HepG2 (cell line): Measurements from ENCODE around the gene PCGF2. TPM values are rescaled to one million over a fixed set of nuclear protein-coding genes. Genes with fewer than 3 reads are reported as not detected.
A peak's percentile ranks its signal among the peaks of the same experiment; 100 is the strongest.

Source experiments
- BORCS8-MEF2B ChIP-seq: sonication (generic); formaldehyde crosslinking; IDR thresholded peaks from 2 replicates; pipeline ENCODE4 v1.8.0; 2022; ENCODE audit warnings: mild to moderate bottlenecking, missing genetic modification reagents
- GATAD1 ChIP-seq: IDR thresholded peaks from 2 replicates; pipeline ENCODE4 v1.6.1; 2016; ENCODE audit warnings: missing genetic modification reagents, missing compliant biosample characterization
- JUNB ChIP-seq: sonication (generic); formaldehyde crosslinking; IDR thresholded peaks from 2 replicates; pipeline ENCODE4 v1.8.0; 2022; ENCODE audit warnings: missing genetic modification reagents, mild to moderate bottlenecking, borderline replicate concordance
- KLF9 ChIP-seq: IDR thresholded peaks from 2 replicates; pipeline ENCODE4 v1.6.1; 2016; ENCODE audit warnings: low read depth
- PPARG ChIP-seq: conservative IDR thresholded peaks from 2 replicates; pipeline ENCODE4 v1.6.1; 2016; ENCODE audit warnings: missing biosample characterization, missing genetic modification reagents
- RBAK ChIP-seq: sonication (generic); formaldehyde crosslinking; IDR thresholded peaks from 2 replicates; pipeline ENCODE4 v1.5.1; 2020; ENCODE audit warnings: mild to moderate bottlenecking, missing genetic modification reagents
- RBFOX2 ChIP-seq: fragments of 200-400 bp; formaldehyde crosslinking; IDR thresholded peaks from 2 replicates; pipeline ENCODE4 v1.6.1; 2017; ENCODE audit warnings: low read depth, mild to moderate bottlenecking, low read length
- RXRB ChIP-seq: IDR thresholded peaks from 2 replicates; pipeline ENCODE4 v1.6.1; 2016; ENCODE audit warnings: borderline replicate concordance, missing genetic modification reagents, missing compliant biosample characterization
- SAFB2 ChIP-seq: sonication (generic); formaldehyde crosslinking; IDR thresholded peaks from 2 replicates; pipeline ENCODE4 v1.5.1; 2020; ENCODE audit warnings: missing genetic modification reagents, low read depth, mild to moderate bottlenecking, borderline replicate concordance
- TRIM22 ChIP-seq: fragments of 450-650 bp; IDR thresholded peaks from 2 replicates; pipeline ENCODE4 v1.6.1; 2017
- ZKSCAN8 ChIP-seq: IDR thresholded peaks from 2 replicates; pipeline ENCODE4 v1.6.1; 2016; ENCODE audit warnings: borderline replicate concordance, missing genetic modification reagents, missing compliant biosample characterization
- ZNF331 ChIP-seq: sonication (generic); formaldehyde crosslinking; IDR thresholded peaks from 2 replicates; pipeline ENCODE4 v1.4.0; 2020; ENCODE audit warnings: missing genetic modification reagents
- ZNF446 ChIP-seq: sonication (generic); formaldehyde crosslinking; IDR thresholded peaks from 2 replicates; pipeline ENCODE4 v1.5.0; 2020; ENCODE audit warnings: mild to moderate bottlenecking, missing genetic modification reagents
- ZNF577 ChIP-seq: sonication (generic); formaldehyde crosslinking; IDR thresholded peaks from 2 replicates; pipeline ENCODE4 v1.4.0; 2020; ENCODE audit warnings: mild to moderate bottlenecking, low read depth, missing genetic modification reagents, borderline replicate concordance
- ZNF644 ChIP-seq: IDR thresholded peaks from 2 replicates; pipeline ENCODE4 v1.6.1; 2016; ENCODE audit warnings: low read depth
- ZNF816 ChIP-seq: sonication (generic); formaldehyde crosslinking; IDR thresholded peaks from 2 replicates; pipeline ENCODE4 v1.8.0; 2022; ENCODE audit warnings: missing genetic modification reagents, mild to moderate bottlenecking, borderline replicate concordance
- ZNF83 ChIP-seq: sonication (generic); formaldehyde crosslinking; IDR thresholded peaks from 2 replicates; pipeline ENCODE4 v1.4.0; 2020; ENCODE audit warnings: missing genetic modification reagents, mild to moderate bottlenecking, borderline replicate concordance
- ZNF891 ChIP-seq: sonication (generic); formaldehyde crosslinking; IDR thresholded peaks from 2 replicates; pipeline ENCODE4 v1.5.0; 2020; ENCODE audit warnings: mild to moderate bottlenecking, missing genetic modification reagents
- polyA plus RNA-seq, 8 experiments: library from polyadenylated mRNA; depleted of rRNA in 3 of 8; stranded (reverse) in 7 of 8; unstranded in 1 of 8; fragments of >200 nt; fragmentation: Illumina TruSeq in 4 of 8; extraction: Trizol in 4 of 8; gene quantifications; 2 replicates each; pipeline versions ENCODE4 v1.2.1 to v1.2.3, GENCODE V29; 2011 to 2016; ENCODE audit warnings: low read depth in 4 of 8, missing spikeins in 1 of 8, mixed read lengths in 1 of 8; ENCODE audit not compliant: insufficient read depth in 1 of 8
- total RNA-seq, 5 experiments: library from RNA; depleted of rRNA; stranded (reverse); fragments of >200 nt; fragmentation: Illumina TruSeq; extraction: Trizol; gene quantifications; 2 replicates each; pipeline ENCODE4 v1.2.3, GENCODE V29; 2016; ENCODE audit warnings: low read depth in 1 of 5
- TF ChIP-seq, protein P1 (sequence below): sonication (generic); formaldehyde crosslinking; IDR thresholded peaks from 2 replicates; pipeline ENCODE4 v1.4.0; 2020; ENCODE audit warnings: mild to moderate bottlenecking, missing genetic modification reagents
- TF ChIP-seq, protein P2 (sequence below): sonication (generic); formaldehyde crosslinking; IDR thresholded peaks from 2 replicates; pipeline ENCODE4 v1.5.0; 2020; ENCODE audit warnings: mild to moderate bottlenecking, missing genetic modification reagents, moderate library complexity
- TF ChIP-seq, protein P3 (sequence below): sonication (generic); formaldehyde crosslinking; IDR thresholded peaks from 2 replicates; pipeline ENCODE4 v1.5.1; 2020; ENCODE audit warnings: missing genetic modification reagents, mild to moderate bottlenecking, borderline replicate concordance

Gene PCGF2
- total and polyA plus RNA-seq, 2 of the 13 experiments (the other 11 are each of a cell fraction or from before 2014, with no cell fraction given), result 11.6 to 29.4 TPM

GRCh38 chr17:38730526-38731379, 17.4 kb downstream of the PCGF2 start (continued):
- TF ChIP-seq JUNB (0 out of 2 replicates have a peak, but pooled peaks have one; percentile 56), PPARG (peak; percentile 13; the same call in 1 of the 2 replicates), BORCS8-MEF2B (CRISPR knock-in tag) (peak; percentile 89; the same call in 1 of the 2 replicates), ZKSCAN8 (peak; percentile 70; the same call in 1 of the 2 replicates), TRIM22 (no peak), RXRB (CRISPR knock-in tag) (peak; percentile 40; the same call in 1 of the 2 replicates), RBAK (CRISPR knock-in tag) (no peak), ZNF577 (CRISPR knock-in tag) (no peak), SAFB2 (CRISPR knock-in tag) (peak; percentile 31; the same call in 1 of the 2 replicates), KLF9 (CRISPR knock-in tag) (peak; percentile 25; the same call in 1 of the 2 replicates), GATAD1 (CRISPR knock-in tag) (peak; percentile 45), ZNF891 (CRISPR knock-in tag) (peak; percentile 67), ZNF83 (CRISPR knock-in tag) (0 out of 2 replicates have a peak, but pooled peaks have one; percentile 82), ZNF331 (CRISPR knock-in tag) (peak; percentile 70), ZNF816 (no peak), ZNF446 (CRISPR knock-in tag) (peak; percentile 75), ZNF644 (CRISPR knock-in tag) (no peak), RBFOX2 (0 out of 2 replicates have a peak, but pooled peaks have one; percentile 15)
- TF ChIP-seq, protein P1, sequence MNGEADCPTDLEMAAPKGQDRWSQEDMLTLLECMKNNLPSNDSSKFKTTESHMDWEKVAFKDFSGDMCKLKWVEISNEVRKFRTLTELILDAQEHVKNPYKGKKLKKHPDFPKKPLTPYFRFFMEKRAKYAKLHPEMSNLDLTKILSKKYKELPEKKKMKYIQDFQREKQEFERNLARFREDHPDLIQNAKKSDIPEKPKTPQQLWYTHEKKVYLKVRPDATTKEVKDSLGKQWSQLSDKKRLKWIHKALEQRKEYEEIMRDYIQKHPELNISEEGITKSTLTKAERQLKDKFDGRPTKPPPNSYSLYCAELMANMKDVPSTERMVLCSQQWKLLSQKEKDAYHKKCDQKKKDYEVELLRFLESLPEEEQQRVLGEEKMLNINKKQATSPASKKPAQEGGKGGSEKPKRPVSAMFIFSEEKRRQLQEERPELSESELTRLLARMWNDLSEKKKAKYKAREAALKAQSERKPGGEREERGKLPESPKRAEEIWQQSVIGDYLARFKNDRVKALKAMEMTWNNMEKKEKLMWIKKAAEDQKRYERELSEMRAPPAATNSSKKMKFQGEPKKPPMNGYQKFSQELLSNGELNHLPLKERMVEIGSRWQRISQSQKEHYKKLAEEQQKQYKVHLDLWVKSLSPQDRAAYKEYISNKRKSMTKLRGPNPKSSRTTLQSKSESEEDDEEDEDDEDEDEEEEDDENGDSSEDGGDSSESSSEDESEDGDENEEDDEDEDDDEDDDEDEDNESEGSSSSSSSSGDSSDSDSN (CRISPR knock-in tag), result peak; percentile 90
- TF ChIP-seq, protein P2, sequence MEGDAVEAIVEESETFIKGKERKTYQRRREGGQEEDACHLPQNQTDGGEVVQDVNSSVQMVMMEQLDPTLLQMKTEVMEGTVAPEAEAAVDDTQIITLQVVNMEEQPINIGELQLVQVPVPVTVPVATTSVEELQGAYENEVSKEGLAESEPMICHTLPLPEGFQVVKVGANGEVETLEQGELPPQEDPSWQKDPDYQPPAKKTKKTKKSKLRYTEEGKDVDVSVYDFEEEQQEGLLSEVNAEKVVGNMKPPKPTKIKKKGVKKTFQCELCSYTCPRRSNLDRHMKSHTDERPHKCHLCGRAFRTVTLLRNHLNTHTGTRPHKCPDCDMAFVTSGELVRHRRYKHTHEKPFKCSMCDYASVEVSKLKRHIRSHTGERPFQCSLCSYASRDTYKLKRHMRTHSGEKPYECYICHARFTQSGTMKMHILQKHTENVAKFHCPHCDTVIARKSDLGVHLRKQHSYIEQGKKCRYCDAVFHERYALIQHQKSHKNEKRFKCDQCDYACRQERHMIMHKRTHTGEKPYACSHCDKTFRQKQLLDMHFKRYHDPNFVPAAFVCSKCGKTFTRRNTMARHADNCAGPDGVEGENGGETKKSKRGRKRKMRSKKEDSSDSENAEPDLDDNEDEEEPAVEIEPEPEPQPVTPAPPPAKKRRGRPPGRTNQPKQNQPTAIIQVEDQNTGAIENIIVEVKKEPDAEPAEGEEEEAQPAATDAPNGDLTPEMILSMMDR (CRISPR knock-in tag), result peak; percentile 31
- TF ChIP-seq, protein P3, sequence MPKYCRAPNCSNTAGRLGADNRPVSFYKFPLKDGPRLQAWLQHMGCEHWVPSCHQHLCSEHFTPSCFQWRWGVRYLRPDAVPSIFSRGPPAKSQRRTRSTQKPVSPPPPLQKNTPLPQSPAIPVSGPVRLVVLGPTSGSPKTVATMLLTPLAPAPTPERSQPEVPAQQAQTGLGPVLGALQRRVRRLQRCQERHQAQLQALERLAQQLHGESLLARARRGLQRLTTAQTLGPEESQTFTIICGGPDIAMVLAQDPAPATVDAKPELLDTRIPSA (CRISPR knock-in tag), result peak; percentile 86; the same call in 1 of the 2 replicates
